HepG2 (cell line): Measurements from ENCODE around the gene PRELP. TPM values are rescaled to one million over a fixed set of nuclear protein-coding genes. Genes with fewer than 3 reads are reported as not detected.

Source experiments
- ATAC-seq: fragments of 200-7000 bp; cut with Tn5 transposase; 3 replicates; pipeline ENCODE4 v1.9.1; 2020; ENCODE audit warnings: mild to moderate bottlenecking, moderate library complexity
- BruUV-seq: library from RNA; stranded (reverse); fragments of 400-500 nt; replicated peaks from 2 replicates; lab custom pipeline; 2021; lab: Mats Ljungman, UMichigan
- CTCF ChIA-PET: fragments of 300-600 bp; formaldehyde crosslinking; extraction: SDS; loops from one replicate; lab custom pipeline; 2021; ENCODE audit warnings: low total read pairs, inconsistent platforms, low intra/inter-chr PET ratio; lab: Yijun Ruan, JAX
- POLR2A ChIA-PET: fragments of 350-600 bp; sonication (Branson Sonifier 250); formaldehyde crosslinking; loops from one replicate; lab custom pipeline; 2020; ENCODE audit warnings: antibody characterized with exemption, inconsistent platforms; lab: Yijun Ruan, JAX
- DNase-seq: peaks from one replicate; pipeline ENCODE4 v3.0.0-alpha.2; 2015; ENCODE audit warnings: low spot score
- FAIRE-seq: peaks from 3 replicates; lab custom pipeline; 2011; peaks lifted over from hg19 to GRCh38; lab: Jason Lieb, UNC
- H2AFZ ChIP-seq: one replicate; pipeline ENCODE4 v1.6.1; 2011; ENCODE audit warnings: low read length, inconsistent platforms
- H3K27ac ChIP-seq: fragments of 300-600 bp; 3 replicates; pipeline ENCODE4 v1.8.0; 2011; ENCODE audit warnings: mixed run types, mild to moderate bottlenecking, mixed read lengths, low read length, inconsistent platforms; ENCODE audit not compliant: insufficient read depth; ENCODE audit errors: extremely low read length
- H3K27me3 ChIP-seq, 2 experiments: fragments of 200-600 bp in 1 of 2; 2 replicates in 1 of 2; 3 replicates in 1 of 2; pipeline versions ENCODE4 v1.6.0 to v1.8.0; 2011; ENCODE audit warnings: low read length in 2 of 2, mild to moderate bottlenecking in 2 of 2, moderate library complexity in 2 of 2, inconsistent platforms in 1 of 2; ENCODE audit not compliant: insufficient read depth in 2 of 2, control insufficient read depth in 1 of 2
- H3K36me3 ChIP-seq, 2 experiments: fragments of 200-600 bp in 1 of 2; replicated peaks in 1 of 2; 2 replicates in 1 of 2; 3 replicates in 1 of 2; pipeline versions ENCODE4 v1.5.1 to v1.8.0; 2011; ENCODE audit warnings: low read length in 2 of 2, inconsistent platforms in 1 of 2; ENCODE audit not compliant: insufficient read depth in 2 of 2, control insufficient read depth in 1 of 2
- H3K4me1 ChIP-seq: 2 replicates; pipeline ENCODE4 v1.5.1; 2012; ENCODE audit warnings: low read length, inconsistent platforms; ENCODE audit not compliant: insufficient read depth
- H3K4me2 ChIP-seq: 2 replicates; pipeline ENCODE4 v1.6.0; 2011; ENCODE audit warnings: low read depth, low read length, inconsistent platforms
- H3K4me3 ChIP-seq, 3 experiments: fragments of 200-600 bp in 1 of 3; sonication (generic), shearing (Covaris generic) in 1 of 3; replicated peaks in 1 of 3; 2 replicates each; pipeline ENCODE4 v1.5.1; 2011 to 2016; ENCODE audit warnings: low read length in 3 of 3, inconsistent platforms in 2 of 3, low read depth in 2 of 3, mild to moderate bottlenecking in 2 of 3, control low read depth in 1 of 3, mixed read lengths in 1 of 3; ENCODE audit not compliant: insufficient read depth in 1 of 3
- H3K79me2 ChIP-seq: one replicate; pipeline ENCODE4 v1.6.1; 2011; ENCODE audit warnings: low read length, inconsistent platforms; ENCODE audit not compliant: insufficient read depth
- H3K9ac ChIP-seq: 2 replicates; pipeline ENCODE4 v1.6.0; 2011; ENCODE audit warnings: mild to moderate bottlenecking, low read depth, low read length, inconsistent platforms; ENCODE audit not compliant: insufficient read depth
- H3K9me3 ChIP-seq: 2 replicates; pipeline ENCODE4 v1.5.1; 2012; ENCODE audit warnings: mild to moderate bottlenecking, low read length
- H4K20me1 ChIP-seq: 2 replicates; pipeline ENCODE4 v1.6.0; 2011; ENCODE audit warnings: inconsistent platforms, mild to moderate bottlenecking, low read length, moderate library complexity; ENCODE audit not compliant: insufficient read depth
- ARID5B ChIP-seq: IDR thresholded peaks from 2 replicates; pipeline ENCODE4 v1.4.0; 2020; ENCODE audit warnings: mild to moderate bottlenecking, missing genetic modification reagents
- MED1 ChIP-seq: sonication (generic); formaldehyde crosslinking; IDR thresholded peaks from 2 replicates; pipeline ENCODE4 v1.4.0; 2020; ENCODE audit warnings: missing genetic modification reagents
- RARA ChIP-seq: IDR thresholded peaks from 2 replicates; pipeline ENCODE4 v1.6.1; 2016; ENCODE audit warnings: missing genetic modification reagents, missing compliant biosample characterization
- SIX1 ChIP-seq: sonication (generic); formaldehyde crosslinking; IDR thresholded peaks from 2 replicates; pipeline ENCODE4 v1.4.0; 2020; ENCODE audit warnings: missing genetic modification reagents, borderline replicate concordance
- SOX13 ChIP-seq, 3 experiments: fragments of 450-650 bp in 1 of 3; sonication (generic) in 1 of 3; formaldehyde crosslinking in 1 of 3; IDR thresholded peaks in 2 of 3; conservative IDR thresholded peaks in 1 of 3; 2 replicates each; pipeline versions ENCODE4 v1.5.0 to v1.6.1; 2016 to 2020; ENCODE audit warnings: antibody characterized with exemption in 1 of 3, mild to moderate bottlenecking in 1 of 3, missing compliant biosample characterization in 1 of 3, missing genetic modification reagents in 1 of 3, moderate library complexity in 1 of 3
- SRY ChIP-seq: sonication (generic); formaldehyde crosslinking; IDR thresholded peaks from 2 replicates; pipeline ENCODE4 v1.8.0; 2022; ENCODE audit warnings: mild to moderate bottlenecking, missing genetic modification reagents
- ZNF549 ChIP-seq: sonication (generic); formaldehyde crosslinking; IDR thresholded peaks from 2 replicates; pipeline ENCODE4 v1.5.0; 2020; ENCODE audit warnings: missing genetic modification reagents
- WGBS: methylation state at CpG from one replicate; pipeline ENCODE4 v1.1.6; 2017; ENCODE audit warnings: low lambda C conversion rate; 5-methylcytosine and 5-hydroxymethylcytosine counted together
- in situ Hi-C: cut with HindIII; loops from 2 replicates; pipeline ENCODE4 v1.10.0; 2017; ENCODE audit warnings: low pct_unique_long_range_greater_than_20kb; ENCODE audit not compliant: extremely low pct_ligation_motif_present
- intact Hi-C: fragments of 100-400 bp; cut with micrococcal nuclease; formaldehyde crosslinking; loops from one replicate; pipeline ENCODE4 v1.10.0; 2022; ENCODE audit not compliant: unreplicated experiment
- polyA plus RNA-seq, 8 experiments: library from polyadenylated mRNA; depleted of rRNA in 3 of 8; stranded (reverse) in 7 of 8; unstranded in 1 of 8; fragments of >200 nt; fragmentation: Illumina TruSeq in 4 of 8; extraction: Trizol in 4 of 8; gene quantifications; 2 replicates each; pipeline versions ENCODE4 v1.2.1 to v1.2.3, GENCODE V29; 2011 to 2016; ENCODE audit warnings: low read depth in 4 of 8, missing spikeins in 1 of 8, mixed read lengths in 1 of 8; ENCODE audit not compliant: insufficient read depth in 1 of 8
- total RNA-seq, 5 experiments: library from RNA; depleted of rRNA; stranded (reverse); fragments of >200 nt; fragmentation: Illumina TruSeq; extraction: Trizol; gene quantifications; 2 replicates each; pipeline ENCODE4 v1.2.3, GENCODE V29; 2016; ENCODE audit warnings: low read depth in 1 of 5

Gene PRELP
- total and polyA plus RNA-seq, 2 of the 13 experiments (the other 11 are each of a cell fraction or from before 2014, with no cell fraction given): not detected

GRCh38 chr1:203513585-203514031 lies 38.0 kb downstream of the PRELP start:
- no peak for TF ChIP-seq SOX13 (IDR thresholded peaks at IDR 0.05)
- TF ChIP-seq SOX13 (CRISPR knock-in tag; conservative IDR thresholded peaks at IDR 0.05 in 1 of 2, IDR thresholded peaks at IDR 0.05 in 1 of 2): no peak
- Histone ChIP-seq H2AFZ (no peak overlapping the region), H3K27me3 (peaks cover 3 to 28% of the 10 kb centered on the region in 2 experiments; a peak in 4 of 5 replicates), H3K27ac (no peak overlapping the region), H3K4me1 (peaks cover 5% of the 10 kb centered on the region), H3K4me2 (no peak overlapping the region), H3K9me3 (no peaks in the 10 kb centered on the region), H3K79me2 (no peaks in the 10 kb centered on the region), H4K20me1 (peaks cover 2% of the 10 kb centered on the region; the same call in 1 of the 2 replicates), H3K36me3 (no peaks in the 10 kb centered on the region), H3K4me3 (no peak overlapping the region), H3K9ac (no peak overlapping the region)
- DNase-seq: no peak
- POLR2A ChIA-PET: no interaction called here
- FAIRE-seq: no peak
- WGBS: 52% methylated on average over 6 of the region's 9 CpGs
- intact Hi-C loops: no loop called here
- in situ Hi-C loops: no loop called here
- no TSS peak for BruUV-seq
- CTCF ChIA-PET: no interaction called here
- no peak for ATAC-seq

GRCh38 chr1:203516184-203516583 lies 40.6 kb downstream of the PRELP start:
- H3K36me3 ChIP-seq: no peaks in the 10 kb centered on the region
- whole genome bisulfite sequencing: 48% methylated on average over 8 of the region's 9 CpGs
- CTCF ChIA-PET: no interaction called here
- H3K79me2 ChIP-seq: no peaks in the 10 kb centered on the region
- intact Hi-C loops (no loop called here), in situ Hi-C loops (no loop called here)
- H2AFZ ChIP-seq: no peak overlapping the region
- H3K4me1 ChIP-seq: no peaks in the 10 kb centered on the region
- no TSS peak for BruUV-seq
- no peak overlapping the region for H3K27ac ChIP-seq
- DNase-seq: no peak
- POLR2A ChIA-PET: no interaction called here
- peaks cover 2% of the 10 kb centered on the region; the same call in 1 of the 2 replicates for H4K20me1 ChIP-seq
- no peak overlapping the region for H3K4me3 ChIP-seq
- FAIRE-seq: no peak
- H3K4me2 ChIP-seq: no peak overlapping the region
- no peak for ATAC-seq
- no peak for TF ChIP-seq MED1 (CRISPR knock-in tag)
- no peak for TF ChIP-seq SRY
- no peak for TF ChIP-seq ZNF549
- no peak for TF ChIP-seq RARA (CRISPR knock-in tag)
- TF ChIP-seq ARID5B (CRISPR knock-in tag): no peak
- TF ChIP-seq SIX1: no peak
- no peak overlapping the region for H3K9ac ChIP-seq
- H3K9me3 ChIP-seq: no peaks in the 10 kb centered on the region
- peaks cover 3 to 28% of the 10 kb centered on the region in 2 experiments; a peak in 4 of 5 replicates for H3K27me3 ChIP-seq
